ENCODE results near the gene ACTN4. TPM values are rescaled to one million over a fixed set of nuclear protein-coding genes. Genes with fewer than 3 reads are reported as not detected.
A peak's percentile ranks its signal among the peaks of the same experiment; 100 is the strongest.

The ACTN4 gene
- total and polyA plus RNA-seq, 2 donors (not counting 3 experiments of a cell fraction or from before 2014, with no cell fraction given), result 313 to 748 TPM

GRCh38 chr19:38653028-38653571, 5.7 kb downstream of the ACTN4 start:
- no TSS peak for BruUV-seq (replicated peaks)
- H4K20me1 ChIP-seq (replicated peaks; ENCODE audit: control insufficient read depth, extremely low read depth, insufficient read depth, low read length), result no peaks in the 10 kb centered on the region

More at GRCh38 chr19:38653028-38653571, 5.7 kb downstream of the ACTN4 start:
- H2AFZ ChIP-seq (ENCODE audit: low read depth, low read length), result no peak overlapping the region
- no peaks in the 10 kb centered on the region for H3K36me3 ChIP-seq (ENCODE audit: control insufficient read depth in 2 of 2, extremely low read depth in 1 of 2, insufficient read depth in 2 of 2, low read length in 2 of 2)
- dilution Hi-C loops (cut with MboI; ENCODE audit: extremely low pct_ligation_motif_present, low sequenced_read_pairs), result no loop called here
- no peak overlapping the region for H3K9ac ChIP-seq (replicated peaks; ENCODE audit: extremely low read depth, insufficient read depth, low read length)
- TF ChIP-seq FOS (IDR thresholded peaks at IDR 0.05; ENCODE audit: borderline replicate concordance, insufficient read depth, low read length) (no peak), MAX (IDR thresholded peaks at IDR 0.05; ENCODE audit: insufficient read depth, insufficient read length) (no peak), MYC (IDR thresholded peaks at IDR 0.05; ENCODE audit: low read depth, low read length) (no peak), GATA2 (IDR thresholded peaks at IDR 0.05; ENCODE audit: insufficient read depth, insufficient read length, low read depth, low read length) (no peak), POLR2AphosphoS5 (IDR thresholded peaks at IDR 0.05; ENCODE audit: insufficient read depth, low read depth, low read length) (no peak), POLR2A (IDR thresholded peaks at IDR 0.05; ENCODE audit: low read depth, low read length) (no peak), JUN (IDR thresholded peaks at IDR 0.05; ENCODE audit: borderline replicate concordance, insufficient read depth, insufficient read length, low read depth) (no peak), EZH2 (IDR thresholded peaks at IDR 0.05; ENCODE audit: borderline replicate concordance, low read depth, low read length, severe bottlenecking) (no peak), CTCF (IDR thresholded peaks at IDR 0.05; ENCODE audit: extremely low read depth in 1 of 2, insufficient read depth in 1 of 2, low read depth in 1 of 2, low read length in 2 of 2) (no peak)
- H3K4me1 ChIP-seq (ENCODE audit: control insufficient read depth, extremely low read depth, insufficient read depth, low read length), result peaks cover 73% of the 10 kb centered on the region
- peak; percentile 58 for DNase-seq (ENCODE audit: low read depth, low spot score)
- no peaks in the 10 kb centered on the region for H3K9me1 ChIP-seq (replicated peaks; ENCODE audit: control insufficient read depth, extremely low read depth, insufficient read depth, low read length)
- H3K4me3 ChIP-seq (replicated peaks in 1 of 3; ENCODE audit: insufficient read depth in 1 of 3, low read depth in 1 of 3, low read length in 3 of 3), result no peak overlapping the region
- peak overlapping the region; percentile 14 for H3K27ac ChIP-seq (ENCODE audit: insufficient read depth, low read depth, low read length)
- intact Hi-C loops (cut with micrococcal nuclease), result no loop called here
- CTCF ChIA-PET, result interaction anchor here (0.8 to 1.2 kb wide), 2 partner anchors 16 to 19 kb away, joined by 3 to 9 read pairs; no protein-coding TSS in a partner anchor
- peaks cover 100% of the 10 kb centered on the region for H3K79me2 ChIP-seq (ENCODE audit: control insufficient read depth, insufficient read depth, low read length)
- no peaks in the 10 kb centered on the region for H3K27me3 ChIP-seq (ENCODE audit: control insufficient read depth in 2 of 2, insufficient read depth in 2 of 2, low read length in 2 of 2)
- POLR2A ChIA-PET, result no interaction called here
- no peak for FAIRE-seq
- no peaks in the 10 kb centered on the region for H3K9me3 ChIP-seq (replicated peaks; ENCODE audit: control insufficient read depth, insufficient read depth, low read length)
- H3K4me2 ChIP-seq (ENCODE audit: insufficient read depth, low read length), result peak overlapping the region; percentile 27
